K562 (cell line): Measurements from ENCODE around the gene SEPTIN2. TPM values are rescaled to one million over a fixed set of nuclear protein-coding genes. Genes with fewer than 3 reads are reported as not detected.

Experiments used
- EHMT2 ChIP-seq: fragments of 450-650 bp; IDR thresholded peaks from 2 replicates; pipeline ENCODE4 v1.6.1; 2018; ENCODE audit warnings: antibody characterized with exemption
- EWSR1 ChIP-seq: fragments of 450-650 bp; IDR thresholded peaks from 2 replicates; pipeline ENCODE4 v1.6.1; 2018; ENCODE audit warnings: borderline replicate concordance, mild to moderate bottlenecking, low read depth, moderate library complexity; ENCODE audit not compliant: partially characterized antibody
- GABPB1 ChIP-seq: sonication (generic); formaldehyde crosslinking; IDR thresholded peaks from 2 replicates; pipeline ENCODE4 v1.8.0; 2022; ENCODE audit warnings: mild to moderate bottlenecking, missing genetic modification reagents
- HDAC8 ChIP-seq: fragments of 450-650 bp; IDR thresholded peaks from 2 replicates; pipeline ENCODE4 v1.6.1; 2016; ENCODE audit warnings: mild to moderate bottlenecking, missing genetic modification characterization, moderate library complexity, missing compliant biosample characterization
- NCOA4 ChIP-seq: fragments of 450-650 bp; IDR thresholded peaks from 2 replicates; pipeline ENCODE4 v1.6.1; 2018; ENCODE audit warnings: mild to moderate bottlenecking; ENCODE audit not compliant: partially characterized antibody
- PBX2 ChIP-seq, 2 experiments: IDR thresholded peaks in 1 of 2; conservative IDR thresholded peaks in 1 of 2; 2 replicates each; pipeline ENCODE4 v1.6.1; 2016; ENCODE audit warnings: low read depth in 2 of 2, mild to moderate bottlenecking in 1 of 2, missing compliant biosample characterization in 1 of 2, missing genetic modification characterization in 1 of 2, moderate library complexity in 1 of 2
- POLR2B ChIP-seq: fragments of 450-650 bp; IDR thresholded peaks from 2 replicates; pipeline ENCODE4 v1.6.1; 2018; ENCODE audit warnings: low read depth; ENCODE audit not compliant: partially characterized antibody
- SNRNP70 ChIP-seq: fragments of 200-400 bp; formaldehyde crosslinking; optimal IDR thresholded peaks from 2 replicates; pipeline ENCODE3; 2017; ENCODE audit warnings: low read depth, low read length
- STAT5B ChIP-seq: fragments of 250-450 bp; sonication (Bioruptor Pico); IDR thresholded peaks from 2 replicates; pipeline ENCODE4 v1.8.0; 2021; ENCODE audit warnings: mild to moderate bottlenecking, inconsistent platforms
- ZNF143 ChIP-seq: sonication (generic); formaldehyde crosslinking; IDR thresholded peaks from 2 replicates; pipeline ENCODE4 v1.9.0; 2022; ENCODE audit warnings: mild to moderate bottlenecking, missing genetic modification reagents
- ZNF174 ChIP-seq: fragments of 250-450 bp; sonication (Bioruptor Pico); IDR thresholded peaks from 2 replicates; pipeline ENCODE4 v1.4.0; 2020; ENCODE audit warnings: mild to moderate bottlenecking
- ZNF184 ChIP-seq: sonication (generic); formaldehyde crosslinking; IDR thresholded peaks from 2 replicates; pipeline ENCODE4 v1.5.0; 2020; ENCODE audit warnings: missing genetic modification reagents
- ZNF324 ChIP-seq: fragments of 250-450 bp; sonication (Bioruptor Pico); IDR thresholded peaks from 2 replicates; pipeline ENCODE4 v1.4.0; 2020; ENCODE audit warnings: mild to moderate bottlenecking
- ZNF830 ChIP-seq: fragments of 250-450 bp; sonication (Bioruptor Pico); IDR thresholded peaks from 2 replicates; pipeline ENCODE4 v1.5.0; 2021; ENCODE audit warnings: mild to moderate bottlenecking
- polyA plus RNA-seq, 8 experiments: library from polyadenylated mRNA; depleted of rRNA in 4 of 8; stranded (reverse) in 5 of 8; unstranded in 3 of 8; fragments of >200 nt; fragmentation: Nextera tagmentation in 2 of 8; fragmentation: Illumina TruSeq in 1 of 8; extraction: Ambion mirVana in 2 of 8; extraction: Trizol in 1 of 8; gene quantifications; 2 replicates each; pipeline versions ENCODE4 v1.2.1 to v1.2.3, GENCODE V29; 2011 to 2014; ENCODE audit warnings: inconsistent platforms in 1 of 8, missing spikeins in 1 of 8
- total RNA-seq, 7 experiments: library from RNA; depleted of rRNA in 6 of 7; stranded (reverse); fragments of >200 nt in 6 of 7; fragmentation: Illumina TruSeq in 2 of 7; extraction: Trizol in 2 of 7; gene quantifications; 2 replicates each; pipeline versions ENCODE4 v1.2.1 to v1.2.3, GENCODE V29; 2011 to 2021; ENCODE audit warnings: low replicate concordance in 1 of 7
- TF ChIP-seq, protein P1 (sequence below): fragments of 450-650 bp; IDR thresholded peaks from 2 replicates; pipeline ENCODE4 v1.6.1; 2016; ENCODE audit warnings: antibody characterized with exemption
- TF ChIP-seq, protein P2 (sequence below): fragments of 450-650 bp; formaldehyde crosslinking; IDR thresholded peaks from 2 replicates; pipeline ENCODE4 v1.4.0; 2020; ENCODE audit warnings: mild to moderate bottlenecking, mixed read lengths
- TF ChIP-seq, protein P3 (sequence below): fragments of 450-650 bp; IDR thresholded peaks from 2 replicates; pipeline ENCODE4 v1.6.1; 2018; ENCODE audit not compliant: partially characterized antibody

The SEPTIN2 gene
- total and polyA plus RNA-seq, 9 of the 15 experiments (the other 6 are each of a cell fraction or from before 2014, with no cell fraction given): 121 to 367 (median 166) TPM

GRCh38 chr2:241315093-241315878 lies 439 bp upstream of the SEPTIN2 start, which contains the start of gene HDLBP (continued):
- TF ChIP-seq ZNF143 (no peak), ZNF830 (CRISPR knock-in tag) (0 out of 2 replicates have a peak, but pooled peaks have one; percentile 25), SNRNP70 (no peak), PBX2 (CRISPR knock-in tag; IDR thresholded peaks at IDR 0.05; ENCODE audit: low read depth) (no peak), PBX2 (tag; conservative IDR thresholded peaks at IDR 0.05; ENCODE audit: low read depth) (no peak), EWSR1 (no peak), ZNF174 (CRISPR knock-in tag) (no peak), POLR2B (peak; percentile 78), STAT5B (CRISPR knock-in tag) (no peak), HDAC8 (tag) (no peak), GABPB1 (CRISPR knock-in tag) (peak; percentile 74), ZNF184 (no peak), NCOA4 (no peak), ZNF324 (CRISPR knock-in tag) (no peak), EHMT2 (peak; percentile 76; the same call in 1 of the 2 replicates)
- TF ChIP-seq, protein P1, sequence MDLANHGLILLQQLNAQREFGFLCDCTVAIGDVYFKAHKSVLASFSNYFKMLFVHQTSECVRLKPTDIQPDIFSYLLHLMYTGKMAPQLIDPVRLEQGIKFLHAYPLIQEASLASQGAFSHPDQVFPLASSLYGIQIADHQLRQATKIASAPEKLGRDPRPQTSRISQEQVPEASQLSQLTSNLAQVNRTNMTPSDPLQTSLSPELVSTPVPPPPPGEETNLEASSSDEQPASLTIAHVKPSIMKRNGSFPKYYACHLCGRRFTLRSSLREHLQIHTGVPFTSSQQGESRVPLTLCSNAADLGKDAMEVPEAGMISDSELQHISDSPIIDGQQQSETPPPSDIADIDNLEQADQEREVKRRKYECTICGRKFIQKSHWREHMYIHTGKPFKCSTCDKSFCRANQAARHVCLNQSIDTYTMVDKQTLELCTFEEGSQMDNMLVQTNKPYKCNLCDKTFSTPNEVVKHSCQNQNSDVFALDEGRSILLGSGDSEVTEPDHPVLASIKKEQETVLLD: peak; percentile 91
- TF ChIP-seq, protein P2, sequence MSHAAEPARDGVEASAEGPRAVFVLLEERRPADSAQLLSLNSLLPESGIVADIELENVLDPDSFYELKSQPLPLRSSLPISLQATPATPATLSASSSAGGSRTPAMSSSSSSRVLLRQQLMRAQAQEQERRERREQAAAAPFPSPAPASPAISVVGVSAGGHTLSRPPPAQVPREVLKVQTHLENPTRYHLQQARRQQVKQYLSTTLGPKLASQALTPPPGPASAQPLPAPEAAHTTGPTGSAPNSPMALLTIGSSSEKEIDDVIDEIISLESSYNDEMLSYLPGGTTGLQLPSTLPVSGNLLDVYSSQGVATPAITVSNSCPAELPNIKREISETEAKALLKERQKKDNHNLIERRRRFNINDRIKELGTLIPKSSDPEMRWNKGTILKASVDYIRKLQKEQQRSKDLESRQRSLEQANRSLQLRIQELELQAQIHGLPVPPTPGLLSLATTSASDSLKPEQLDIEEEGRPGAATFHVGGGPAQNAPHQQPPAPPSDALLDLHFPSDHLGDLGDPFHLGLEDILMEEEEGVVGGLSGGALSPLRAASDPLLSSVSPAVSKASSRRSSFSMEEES (CRISPR knock-in tag): peak; percentile 89
- TF ChIP-seq, protein P3, sequence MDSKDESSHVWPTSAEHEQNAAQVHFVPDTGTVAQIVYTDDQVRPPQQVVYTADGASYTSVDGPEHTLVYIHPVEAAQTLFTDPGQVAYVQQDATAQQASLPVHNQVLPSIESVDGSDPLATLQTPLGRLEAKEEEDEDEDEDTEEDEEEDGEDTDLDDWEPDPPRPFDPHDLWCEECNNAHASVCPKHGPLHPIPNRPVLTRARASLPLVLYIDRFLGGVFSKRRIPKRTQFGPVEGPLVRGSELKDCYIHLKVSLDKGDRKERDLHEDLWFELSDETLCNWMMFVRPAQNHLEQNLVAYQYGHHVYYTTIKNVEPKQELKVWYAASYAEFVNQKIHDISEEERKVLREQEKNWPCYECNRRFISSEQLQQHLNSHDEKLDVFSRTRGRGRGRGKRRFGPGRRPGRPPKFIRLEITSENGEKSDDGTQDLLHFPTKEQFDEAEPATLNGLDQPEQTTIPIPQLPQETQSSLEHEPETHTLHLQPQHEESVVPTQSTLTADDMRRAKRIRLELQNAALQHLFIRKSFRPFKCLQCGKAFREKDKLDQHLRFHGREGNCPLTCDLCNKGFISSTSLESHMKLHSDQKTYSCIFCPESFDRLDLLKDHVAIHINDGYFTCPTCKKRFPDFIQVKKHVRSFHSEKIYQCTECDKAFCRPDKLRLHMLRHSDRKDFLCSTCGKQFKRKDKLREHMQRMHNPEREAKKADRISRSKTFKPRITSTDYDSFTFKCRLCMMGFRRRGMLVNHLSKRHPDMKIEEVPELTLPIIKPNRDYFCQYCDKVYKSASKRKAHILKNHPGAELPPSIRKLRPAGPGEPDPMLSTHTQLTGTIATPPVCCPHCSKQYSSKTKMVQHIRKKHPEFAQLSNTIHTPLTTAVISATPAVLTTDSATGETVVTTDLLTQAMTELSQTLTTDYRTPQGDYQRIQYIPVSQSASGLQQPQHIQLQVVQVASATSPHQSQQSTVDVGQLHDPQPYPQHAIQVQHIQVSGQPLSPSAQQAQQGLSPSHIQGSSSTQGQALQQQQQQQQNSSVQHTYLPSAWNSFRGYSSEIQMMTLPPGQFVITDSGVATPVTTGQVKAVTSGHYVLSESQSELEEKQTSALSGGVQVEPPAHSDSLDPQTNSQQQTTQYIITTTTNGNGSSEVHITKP: peak; percentile 33
